K562 (cell line): Measurements from ENCODE around the gene C1orf198. TPM values are rescaled to one million over a fixed set of nuclear protein-coding genes. Genes with fewer than 3 reads are reported as not detected.

Experiments
- ATAC-seq: fragments of 200-7000 bp; cut with Tn5 transposase; 3 replicates; pipeline ENCODE4 v1.9.1; 2020; ENCODE audit warnings: moderate library complexity
- BruUV-seq: library from RNA; stranded (reverse); fragments of 400-500 nt; replicated peaks from 2 replicates; lab custom pipeline; 2021; lab: Mats Ljungman, UMichigan
- CTCF ChIA-PET: fragments of 300-600 bp; formaldehyde crosslinking; extraction: SDS; loops from one replicate; lab custom pipeline; 2021; ENCODE audit warnings: low intra/inter-chr PET ratio; lab: Yijun Ruan, JAX
- POLR2A ChIA-PET: fragments of 300-600, 350-650 bp; sonication (Branson Sonifier 250); formaldehyde crosslinking; extraction: SDS; loops from one replicate; lab custom pipeline; 2021; ENCODE audit warnings: antibody characterized with exemption, inconsistent platforms; lab: Yijun Ruan, JAX
- DNase-seq, 4 experiments: peaks; one replicate each; pipeline versions ENCODE4 v3.0.0 to v3.0.0-alpha.2; 2011 to 2018; ENCODE audit warnings: low spot score in 3 of 4, mixed read lengths in 3 of 4; ENCODE audit errors: extremely low read depth in 1 of 4
- FAIRE-seq: peaks from 2 replicates; lab custom pipeline; 2011; peaks lifted over from hg19 to GRCh38; lab: Jason Lieb, UNC
- H2AFZ ChIP-seq: 2 replicates; pipeline ENCODE4 v1.6.0; 2011; ENCODE audit warnings: low read depth, low read length, control low read depth, inconsistent platforms
- H3K27ac ChIP-seq: fragments of 200-600 bp; 3 replicates; pipeline ENCODE4 v1.8.0; 2011; ENCODE audit warnings: low read depth, mild to moderate bottlenecking, control low read depth, inconsistent platforms, low read length, moderate library complexity, mixed read lengths; ENCODE audit errors: extremely low read depth
- H3K27me3 ChIP-seq, 2 experiments: fragments of 300-600 bp in 1 of 2; 2 replicates in 1 of 2; 3 replicates in 1 of 2; pipeline versions ENCODE4 v1.6.0 to v1.8.0; 2011; ENCODE audit warnings: inconsistent platforms in 2 of 2, low read length in 2 of 2, mild to moderate bottlenecking in 1 of 2, mixed read lengths in 1 of 2, moderate library complexity in 1 of 2; ENCODE audit not compliant: control insufficient read depth in 2 of 2, insufficient read depth in 2 of 2
- H3K36me3 ChIP-seq: fragments of 300-600 bp; 3 replicates; pipeline ENCODE4 v1.8.0; 2011; ENCODE audit warnings: mild to moderate bottlenecking, low read length, inconsistent platforms; ENCODE audit not compliant: control insufficient read depth, insufficient read depth
- H3K4me1 ChIP-seq, 2 experiments: fragments of 200-600 bp in 1 of 2; replicated peaks in 1 of 2; 2 replicates in 1 of 2; 3 replicates in 1 of 2; pipeline versions ENCODE4 v1.5.1 to v1.8.0; 2011; ENCODE audit warnings: inconsistent platforms in 2 of 2, low read length in 2 of 2, mild to moderate bottlenecking in 1 of 2, mixed read lengths in 1 of 2, moderate library complexity in 1 of 2; ENCODE audit not compliant: control insufficient read depth in 2 of 2, insufficient read depth in 2 of 2
- H3K4me2 ChIP-seq: 2 replicates; pipeline ENCODE4 v1.6.1; 2011; ENCODE audit warnings: low read length, control low read depth, inconsistent platforms, mixed read lengths; ENCODE audit not compliant: insufficient read depth
- H3K4me3 ChIP-seq: fragments of 200-600 bp; sonication (generic), shearing (Covaris generic); 2 replicates; pipeline ENCODE4 v1.5.1; 2016; ENCODE audit warnings: control low read depth, inconsistent platforms
- H3K79me2 ChIP-seq: fragments of 200-600 bp; 3 replicates; pipeline ENCODE4 v1.8.0; 2011; ENCODE audit warnings: low read length, inconsistent platforms; ENCODE audit not compliant: control insufficient read depth, insufficient read depth
- H3K9ac ChIP-seq, 2 experiments: 2 replicates each; pipeline versions ENCODE4 v1.6.0 to v1.6.1; 2011; ENCODE audit warnings: low read depth in 2 of 2, low read length in 2 of 2, control low read depth in 1 of 2, inconsistent platforms in 1 of 2, mild to moderate bottlenecking in 1 of 2, mixed read lengths in 1 of 2; ENCODE audit not compliant: insufficient read depth in 1 of 2
- H3K9me1 ChIP-seq: one replicate; pipeline ENCODE4 v1.6.0; 2011; ENCODE audit warnings: inconsistent platforms, mild to moderate bottlenecking, low read length, moderate library complexity; ENCODE audit not compliant: control insufficient read depth, insufficient read depth
- H3K9me3 ChIP-seq: replicated peaks from 2 replicates; pipeline ENCODE4 v1.5.1; 2011; ENCODE audit warnings: low read depth, low read length, inconsistent platforms; ENCODE audit not compliant: control insufficient read depth, insufficient read depth
- H4K20me1 ChIP-seq: replicated peaks from 2 replicates; pipeline ENCODE4 v1.6.1; 2011; ENCODE audit warnings: low read length, inconsistent platforms, mixed read lengths; ENCODE audit not compliant: control insufficient read depth, insufficient read depth
- BMI1 ChIP-seq: fragments of 150-350 bp; IDR thresholded peaks from 2 replicates; pipeline ENCODE4 v1.6.1; 2014; ENCODE audit warnings: low read length
- KDM1A ChIP-seq, 2 experiments: fragments of 450-650 bp; IDR thresholded peaks; 2 replicates each; pipeline ENCODE4 v1.6.1; 2016; ENCODE audit warnings: mild to moderate bottlenecking in 2 of 2
- NCOA6 ChIP-seq: fragments of 450-650 bp; IDR thresholded peaks from 2 replicates; pipeline ENCODE4 v1.6.1; 2017; ENCODE audit warnings: mild to moderate bottlenecking
- NUFIP1 ChIP-seq: fragments of 450-650 bp; IDR thresholded peaks from 2 replicates; pipeline ENCODE4 v1.6.1; 2018; ENCODE audit not compliant: partially characterized antibody
- POU5F1 ChIP-seq: fragments of 150-350 bp; IDR thresholded peaks from 2 replicates; pipeline ENCODE4 v1.6.1; 2014; ENCODE audit warnings: borderline replicate concordance, low read length, low read depth, mild to moderate bottlenecking; ENCODE audit not compliant: partially characterized antibody
- SMAD4 ChIP-seq: fragments of 250-450 bp; sonication (Bioruptor Pico); conservative IDR thresholded peaks from 2 replicates; pipeline ENCODE4 v1.8.0; 2021; ENCODE audit warnings: inconsistent platforms, mild to moderate bottlenecking, moderate library complexity
- ZNF124 ChIP-seq: sonication (generic); formaldehyde crosslinking; IDR thresholded peaks from 2 replicates; pipeline ENCODE4 v1.8.1; 2022; ENCODE audit warnings: missing genetic modification reagents
- ZNF830 ChIP-seq: fragments of 250-450 bp; sonication (Bioruptor Pico); IDR thresholded peaks from 2 replicates; pipeline ENCODE4 v1.5.0; 2021; ENCODE audit warnings: mild to moderate bottlenecking
- WGBS: fragments of 100-300 bp; shearing (Covaris generic); methylation state at CpG from one replicate; pipeline ENCODE4 v1.1.6; 2016; ENCODE audit warnings: low coverage, mixed read lengths; ENCODE audit not compliant: insufficient coverage; ENCODE audit errors: missing lambda C conversion rate; 5-methylcytosine and 5-hydroxymethylcytosine counted together
- in situ Hi-C: fragments of 300-500 bp; cut with MboI; formaldehyde crosslinking; loops from 4 replicates; pipeline ENCODE4 v1.15.0; 2018; ENCODE audit warnings: inconsistent platforms, mixed read lengths
- intact Hi-C: fragments of 100-400 bp; cut with micrococcal nuclease; formaldehyde crosslinking; loops from 2 replicates; pipeline ENCODE4 v1.14.2; 2022
- polyA plus RNA-seq, 8 experiments: library from polyadenylated mRNA; depleted of rRNA in 4 of 8; stranded (reverse) in 5 of 8; unstranded in 3 of 8; fragments of >200 nt; fragmentation: Nextera tagmentation in 2 of 8; fragmentation: Illumina TruSeq in 1 of 8; extraction: Ambion mirVana in 2 of 8; extraction: Trizol in 1 of 8; gene quantifications; 2 replicates each; pipeline versions ENCODE4 v1.2.1 to v1.2.3, GENCODE V29; 2011 to 2014; ENCODE audit warnings: inconsistent platforms in 1 of 8, missing spikeins in 1 of 8
- total RNA-seq, 7 experiments: library from RNA; depleted of rRNA in 6 of 7; stranded (reverse); fragments of >200 nt in 6 of 7; fragmentation: Illumina TruSeq in 2 of 7; extraction: Trizol in 2 of 7; gene quantifications; 2 replicates each; pipeline versions ENCODE4 v1.2.1 to v1.2.3, GENCODE V29; 2011 to 2021; ENCODE audit warnings: low replicate concordance in 1 of 7
- TF ChIP-seq, protein P1 (sequence below): fragments of 450-650 bp; formaldehyde crosslinking; IDR thresholded peaks from 2 replicates; pipeline ENCODE4 v1.4.0; 2020; ENCODE audit warnings: mild to moderate bottlenecking
- TF ChIP-seq, protein P2 (sequence below): fragments of 250-450 bp; sonication (Bioruptor Pico); IDR thresholded peaks from 2 replicates; pipeline ENCODE4 v1.8.0; 2021; ENCODE audit warnings: moderate library complexity, mild to moderate bottlenecking, inconsistent platforms
- TF ChIP-seq, protein P3 (sequence below): fragments of 250-450 bp; sonication (Bioruptor Pico); IDR thresholded peaks from 2 replicates; pipeline ENCODE4 v1.8.0; 2022; ENCODE audit warnings: inconsistent platforms
- TF ChIP-seq, protein P4 (sequence below): sonication (generic); formaldehyde crosslinking; IDR thresholded peaks from 2 replicates; pipeline ENCODE4 v1.8.1; 2022; ENCODE audit warnings: missing genetic modification reagents
- TF ChIP-seq, protein P5 (sequence below): fragments of 250-450 bp; sonication (Bioruptor Pico); IDR thresholded peaks from 2 replicates; pipeline ENCODE4 v1.5.1; 2021; ENCODE audit warnings: mild to moderate bottlenecking

Gene C1orf198
- total and polyA plus RNA-seq, 9 of the 15 experiments (the other 6 are each of a cell fraction or from before 2014, with no cell fraction given): 2.0 to 15.1 (median 10.4) TPM

DNA sequence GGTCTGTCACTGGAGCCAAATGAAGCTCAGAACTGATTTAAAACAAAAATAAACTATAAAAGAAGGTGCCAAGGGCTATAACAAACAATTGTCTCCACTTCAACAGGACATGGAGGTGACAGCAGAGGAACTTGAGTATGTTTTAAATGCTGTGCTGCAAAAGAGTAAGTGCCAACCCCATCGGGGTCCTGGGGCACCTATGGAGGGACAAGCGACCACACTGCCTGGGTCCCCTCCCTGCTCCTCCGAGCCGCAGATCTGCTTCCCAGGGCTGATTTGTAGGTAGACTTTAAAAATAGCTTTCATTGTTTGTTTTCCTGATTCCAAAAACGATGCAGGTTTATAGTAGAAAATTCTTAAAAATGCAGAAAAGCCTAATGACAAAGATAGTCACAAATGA lies 78.3 kb downstream of the C1orf198 start:
- intact Hi-C loops: loop anchor here (10.0 kb wide), 1 partner anchor 225 kb away; no protein-coding TSS in a partner anchor
- no peak for FAIRE-seq
- CTCF ChIA-PET: no interaction called here

More for the DNA sequence above, 78.3 kb downstream of the C1orf198 start:
- no peaks in the 10 kb centered on the region for H4K20me1 ChIP-seq
- H3K4me2 ChIP-seq: no peak overlapping the region
- no peaks in the 10 kb centered on the region for H3K36me3 ChIP-seq
- BruUV-seq: no TSS peak
- H3K27ac ChIP-seq: no peak overlapping the region
- H3K9ac ChIP-seq: no peak overlapping the region
- no peak for ATAC-seq
- no peaks in the 10 kb centered on the region for H3K79me2 ChIP-seq
- no peaks in the 10 kb centered on the region for H3K9me3 ChIP-seq
- H2AFZ ChIP-seq: no peak overlapping the region
- no peak for TF ChIP-seq NUFIP1
- TF ChIP-seq, protein P1, sequence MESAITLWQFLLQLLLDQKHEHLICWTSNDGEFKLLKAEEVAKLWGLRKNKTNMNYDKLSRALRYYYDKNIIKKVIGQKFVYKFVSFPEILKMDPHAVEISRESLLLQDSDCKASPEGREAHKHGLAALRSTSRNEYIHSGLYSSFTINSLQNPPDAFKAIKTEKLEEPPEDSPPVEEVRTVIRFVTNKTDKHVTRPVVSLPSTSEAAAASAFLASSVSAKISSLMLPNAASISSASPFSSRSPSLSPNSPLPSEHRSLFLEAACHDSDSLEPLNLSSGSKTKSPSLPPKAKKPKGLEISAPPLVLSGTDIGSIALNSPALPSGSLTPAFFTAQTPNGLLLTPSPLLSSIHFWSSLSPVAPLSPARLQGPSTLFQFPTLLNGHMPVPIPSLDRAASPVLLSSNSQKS: no peak
- TF ChIP-seq ZNF830 (CRISPR knock-in tag): no peak
- TF ChIP-seq, protein P2, sequence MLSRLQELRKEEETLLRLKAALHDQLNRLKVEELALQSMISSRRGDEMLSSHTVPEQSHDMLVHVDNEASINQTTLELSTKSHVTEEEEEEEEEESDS (CRISPR knock-in tag): no peak
- no peak for TF ChIP-seq KDM1A (IDR thresholded peaks at IDR 0.05)
- TF ChIP-seq, protein P3, sequence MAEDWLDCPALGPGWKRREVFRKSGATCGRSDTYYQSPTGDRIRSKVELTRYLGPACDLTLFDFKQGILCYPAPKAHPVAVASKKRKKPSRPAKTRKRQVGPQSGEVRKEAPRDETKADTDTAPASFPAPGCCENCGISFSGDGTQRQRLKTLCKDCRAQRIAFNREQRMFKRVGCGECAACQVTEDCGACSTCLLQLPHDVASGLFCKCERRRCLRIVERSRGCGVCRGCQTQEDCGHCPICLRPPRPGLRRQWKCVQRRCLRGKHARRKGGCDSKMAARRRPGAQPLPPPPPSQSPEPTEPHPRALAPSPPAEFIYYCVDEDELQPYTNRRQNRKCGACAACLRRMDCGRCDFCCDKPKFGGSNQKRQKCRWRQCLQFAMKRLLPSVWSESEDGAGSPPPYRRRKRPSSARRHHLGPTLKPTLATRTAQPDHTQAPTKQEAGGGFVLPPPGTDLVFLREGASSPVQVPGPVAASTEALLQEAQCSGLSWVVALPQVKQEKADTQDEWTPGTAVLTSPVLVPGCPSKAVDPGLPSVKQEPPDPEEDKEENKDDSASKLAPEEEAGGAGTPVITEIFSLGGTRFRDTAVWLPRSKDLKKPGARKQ (CRISPR knock-in tag): no peak
- TF ChIP-seq BMI1: no peak
- no peak for TF ChIP-seq ZNF124
- TF ChIP-seq SMAD4 (CRISPR knock-in tag): no peak
- TF ChIP-seq, protein P4, sequence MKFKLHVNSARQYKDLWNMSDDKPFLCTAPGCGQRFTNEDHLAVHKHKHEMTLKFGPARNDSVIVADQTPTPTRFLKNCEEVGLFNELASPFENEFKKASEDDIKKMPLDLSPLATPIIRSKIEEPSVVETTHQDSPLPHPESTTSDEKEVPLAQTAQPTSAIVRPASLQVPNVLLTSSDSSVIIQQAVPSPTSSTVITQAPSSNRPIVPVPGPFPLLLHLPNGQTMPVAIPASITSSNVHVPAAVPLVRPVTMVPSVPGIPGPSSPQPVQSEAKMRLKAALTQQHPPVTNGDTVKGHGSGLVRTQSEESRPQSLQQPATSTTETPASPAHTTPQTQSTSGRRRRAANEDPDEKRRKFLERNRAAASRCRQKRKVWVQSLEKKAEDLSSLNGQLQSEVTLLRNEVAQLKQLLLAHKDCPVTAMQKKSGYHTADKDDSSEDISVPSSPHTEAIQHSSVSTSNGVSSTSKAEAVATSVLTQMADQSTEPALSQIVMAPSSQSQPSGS (CRISPR knock-in tag): no peak
- TF ChIP-seq, protein P5, sequence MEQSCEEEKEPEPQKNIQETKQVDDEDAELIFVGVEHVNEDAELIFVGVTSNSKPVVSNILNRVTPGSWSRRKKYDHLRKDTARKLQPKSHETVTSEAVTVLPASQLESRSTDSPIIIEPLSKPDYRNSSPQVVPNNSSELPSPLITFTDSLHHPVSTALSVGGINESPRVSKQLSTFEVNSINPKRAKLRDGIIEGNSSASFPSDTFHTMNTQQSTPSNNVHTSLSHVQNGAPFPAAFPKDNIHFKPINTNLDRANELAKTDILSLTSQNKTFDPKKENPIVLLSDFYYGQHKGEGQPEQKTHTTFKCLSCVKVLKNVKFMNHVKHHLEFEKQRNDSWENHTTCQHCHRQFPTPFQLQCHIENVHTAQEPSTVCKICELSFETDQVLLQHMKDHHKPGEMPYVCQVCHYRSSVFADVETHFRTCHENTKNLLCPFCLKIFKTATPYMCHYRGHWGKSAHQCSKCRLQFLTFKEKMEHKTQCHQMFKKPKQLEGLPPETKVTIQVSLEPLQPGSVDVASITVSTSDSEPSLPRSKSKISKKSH: no peak
- TF ChIP-seq POU5F1: no peak
- TF ChIP-seq NCOA6: no peak
- peaks cover 47 to 62% of the 10 kb centered on the region in 2 experiments for H3K27me3 ChIP-seq
- WGBS: 0% methylated on average over 5 of the region's 5 CpGs
- in situ Hi-C loops: no loop called here
- no peaks in the 10 kb centered on the region for H3K4me1 ChIP-seq
- no peak overlapping the region for H3K4me3 ChIP-seq
- no peak for DNase-seq
- no peaks in the 10 kb centered on the region for H3K9me1 ChIP-seq
- POLR2A ChIA-PET: no interaction called here
